ENCODE results near the gene RAI1. TPM values are rescaled to one million over a fixed set of nuclear protein-coding genes. Genes with fewer than 3 reads are reported as not detected.

The RAI1 gene
- total and polyA plus RNA-seq, 2 of the 13 experiments (the other 11 are each of a cell fraction or from before 2014, with no cell fraction given): 3.4 to 5.2 TPM

GRCh38 chr17:17835415-17836249, 154.4 kb downstream of the RAI1 start (continued):
- TF ChIP-seq ZNF710 (CRISPR knock-in tag; IDR thresholded peaks at IDR 0.05; ENCODE audit: borderline replicate concordance) (no peak), CENPT (CRISPR knock-in tag; IDR thresholded peaks at IDR 0.05; ENCODE audit: low read depth) (no peak), TOPORS (CRISPR knock-in tag; IDR thresholded peaks at IDR 0.05) (no peak), ZFYVE20 (CRISPR knock-in tag; IDR thresholded peaks at IDR 0.05; ENCODE audit: borderline replicate concordance, low read depth) (no peak), PRPF4 (IDR thresholded peaks at IDR 0.05; ENCODE audit: low read depth, low read length, poor library complexity, severe bottlenecking) (no peak), ZNF776 (CRISPR knock-in tag; IDR thresholded peaks at IDR 0.05) (no peak), SCMH1 (CRISPR knock-in tag; IDR thresholded peaks at IDR 0.05; ENCODE audit: borderline replicate concordance) (no peak), ZFP36L2 (CRISPR knock-in tag; IDR thresholded peaks at IDR 0.05) (no peak), PRMT3 (CRISPR knock-in tag; IDR thresholded peaks at IDR 0.05; ENCODE audit: borderline replicate concordance, low read depth) (no peak), ZNF766 (CRISPR knock-in tag; IDR thresholded peaks at IDR 0.05; ENCODE audit: borderline replicate concordance) (no peak), EP300 (IDR thresholded peaks at IDR 0.05; ENCODE audit: low read depth in 2 of 2, low read length in 2 of 2) (no peak), EP300 (CRISPR knock-in tag; IDR thresholded peaks at IDR 0.05; ENCODE audit: borderline replicate concordance) (no peak), ZNF709 (CRISPR knock-in tag; IDR thresholded peaks at IDR 0.05) (no peak), ZNF850 (CRISPR knock-in tag; conservative IDR thresholded peaks at IDR 0.05) (no peak), ZNF672 (CRISPR knock-in tag; IDR thresholded peaks at IDR 0.05) (no peak), BORCS8-MEF2B (CRISPR knock-in tag; IDR thresholded peaks at IDR 0.05) (no peak; the same call in 1 of the 2 replicates), NRL (CRISPR knock-in tag; IDR thresholded peaks at IDR 0.05; ENCODE audit: borderline replicate concordance) (peak; percentile 83; the same call in 1 of the 2 replicates), CERS6 (CRISPR knock-in tag; IDR thresholded peaks at IDR 0.05) (no peak; the same call in 1 of the 2 replicates), ZBTB33 (CRISPR knock-in tag; IDR thresholded peaks at IDR 0.05) (no peak), CREM (IDR thresholded peaks at IDR 0.05) (no peak), CREM (CRISPR knock-in tag; IDR thresholded peaks at IDR 0.05) (no peak)

All from HepG2 (cell line).